Fibroblast of pulmonary artery (primary cell): ENCODE measurements around the gene RAPGEF5.

Experiments used
- DNase-seq: peaks from one replicate; pipeline ENCODE4 v3.0.0-alpha.2; 2010; ENCODE audit warnings: low read depth
- H3K4me3 ChIP-seq: replicated peaks from 2 replicates; pipeline ENCODE4 v1.5.1; 2011; ENCODE audit warnings: low read depth, mild to moderate bottlenecking, control low read depth, low read length, moderate library complexity
- TF ChIP-seq, protein P1 (sequence below): IDR thresholded peaks from 2 replicates; pipeline ENCODE4 v1.5.1; 2011; ENCODE audit warnings: mild to moderate bottlenecking, control low read depth, low read length, inconsistent platforms; ENCODE audit errors: missing control alignments

Gene RAPGEF5

GRCh38 chr7:22238354-22239311 lies 118.3 kb downstream of the RAPGEF5 start:
- no peak overlapping the region for H3K4me3 ChIP-seq
- TF ChIP-seq, protein P1, sequence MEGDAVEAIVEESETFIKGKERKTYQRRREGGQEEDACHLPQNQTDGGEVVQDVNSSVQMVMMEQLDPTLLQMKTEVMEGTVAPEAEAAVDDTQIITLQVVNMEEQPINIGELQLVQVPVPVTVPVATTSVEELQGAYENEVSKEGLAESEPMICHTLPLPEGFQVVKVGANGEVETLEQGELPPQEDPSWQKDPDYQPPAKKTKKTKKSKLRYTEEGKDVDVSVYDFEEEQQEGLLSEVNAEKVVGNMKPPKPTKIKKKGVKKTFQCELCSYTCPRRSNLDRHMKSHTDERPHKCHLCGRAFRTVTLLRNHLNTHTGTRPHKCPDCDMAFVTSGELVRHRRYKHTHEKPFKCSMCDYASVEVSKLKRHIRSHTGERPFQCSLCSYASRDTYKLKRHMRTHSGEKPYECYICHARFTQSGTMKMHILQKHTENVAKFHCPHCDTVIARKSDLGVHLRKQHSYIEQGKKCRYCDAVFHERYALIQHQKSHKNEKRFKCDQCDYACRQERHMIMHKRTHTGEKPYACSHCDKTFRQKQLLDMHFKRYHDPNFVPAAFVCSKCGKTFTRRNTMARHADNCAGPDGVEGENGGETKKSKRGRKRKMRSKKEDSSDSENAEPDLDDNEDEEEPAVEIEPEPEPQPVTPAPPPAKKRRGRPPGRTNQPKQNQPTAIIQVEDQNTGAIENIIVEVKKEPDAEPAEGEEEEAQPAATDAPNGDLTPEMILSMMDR: no peak
- DNase-seq: no peak

- TF ChIP-seq, protein P1: no peak
- DNase-seq: no peak
- no peak overlapping the region for H3K4me3 ChIP-seq
Observed at GRCh38 chr7:22235134-22235533, 121.8 kb downstream of the RAPGEF5 start.

GRCh38 chr7:22234227-22234626 lies 122.7 kb downstream of the RAPGEF5 start:
- no peak for DNase-seq
- H3K4me3 ChIP-seq: no peak overlapping the region
- TF ChIP-seq, protein P1: no peak

- H3K4me3 ChIP-seq: no peak overlapping the region
- TF ChIP-seq, protein P1: no peak
- no peak for DNase-seq
Observed at GRCh38 chr7:22231806-22232205, 125.1 kb downstream of the RAPGEF5 start.

DNA sequence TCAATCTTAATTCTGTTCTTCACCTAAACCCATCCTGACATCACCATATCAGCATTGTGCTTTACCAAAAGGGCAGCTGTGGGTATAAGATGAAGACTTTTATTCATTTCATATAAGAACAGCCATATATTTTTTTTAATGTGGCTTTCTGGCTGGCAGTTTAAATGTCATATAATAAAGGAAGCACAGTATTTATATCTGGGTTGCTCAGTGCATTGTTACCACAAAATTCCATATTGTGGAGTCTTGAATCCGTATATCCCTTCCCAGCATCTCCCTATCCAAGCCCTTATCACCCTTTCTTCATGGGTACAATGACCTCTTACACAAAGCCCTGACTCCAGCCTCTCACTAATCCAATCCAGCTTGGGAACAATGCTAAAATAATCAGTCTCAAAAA lies 125.8 kb downstream of the RAPGEF5 start:
- H3K4me3 ChIP-seq: no peak overlapping the region
- DNase-seq: no peak
- TF ChIP-seq, protein P1: no peak

DNA sequence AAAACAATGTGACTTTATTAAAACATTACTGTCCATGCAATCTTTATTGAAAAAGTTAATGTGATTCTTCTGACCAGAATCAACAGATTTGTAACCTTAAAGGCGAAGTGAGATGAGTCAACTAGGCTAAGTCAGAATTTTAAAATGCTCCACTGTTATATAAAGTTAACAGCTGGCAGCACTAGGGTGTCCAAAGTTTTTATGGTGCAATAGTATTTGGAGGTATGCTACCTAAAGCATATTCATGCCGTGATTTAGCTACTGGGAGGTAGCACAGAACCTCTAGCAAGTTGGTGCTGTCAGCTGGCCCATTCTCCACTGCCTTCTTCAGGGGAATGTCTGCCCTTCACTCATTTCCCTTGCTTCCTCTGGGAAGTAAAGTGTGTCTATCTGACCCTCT lies 126.7 kb downstream of the RAPGEF5 start:
- TF ChIP-seq, protein P1: no peak
- DNase-seq: no peak
- no peak overlapping the region for H3K4me3 ChIP-seq
